ENCODE measurements around the gene OVCH2. TPM values are rescaled to one million over a fixed set of nuclear protein-coding genes. Genes with fewer than 3 reads are reported as not detected.
A peak's percentile ranks its signal among the peaks of the same experiment; 100 is the strongest.

Gene OVCH2
- total and polyA plus RNA-seq, 4 donors = 0.06 to 21.1 (median 2.1) TPM

DNA sequence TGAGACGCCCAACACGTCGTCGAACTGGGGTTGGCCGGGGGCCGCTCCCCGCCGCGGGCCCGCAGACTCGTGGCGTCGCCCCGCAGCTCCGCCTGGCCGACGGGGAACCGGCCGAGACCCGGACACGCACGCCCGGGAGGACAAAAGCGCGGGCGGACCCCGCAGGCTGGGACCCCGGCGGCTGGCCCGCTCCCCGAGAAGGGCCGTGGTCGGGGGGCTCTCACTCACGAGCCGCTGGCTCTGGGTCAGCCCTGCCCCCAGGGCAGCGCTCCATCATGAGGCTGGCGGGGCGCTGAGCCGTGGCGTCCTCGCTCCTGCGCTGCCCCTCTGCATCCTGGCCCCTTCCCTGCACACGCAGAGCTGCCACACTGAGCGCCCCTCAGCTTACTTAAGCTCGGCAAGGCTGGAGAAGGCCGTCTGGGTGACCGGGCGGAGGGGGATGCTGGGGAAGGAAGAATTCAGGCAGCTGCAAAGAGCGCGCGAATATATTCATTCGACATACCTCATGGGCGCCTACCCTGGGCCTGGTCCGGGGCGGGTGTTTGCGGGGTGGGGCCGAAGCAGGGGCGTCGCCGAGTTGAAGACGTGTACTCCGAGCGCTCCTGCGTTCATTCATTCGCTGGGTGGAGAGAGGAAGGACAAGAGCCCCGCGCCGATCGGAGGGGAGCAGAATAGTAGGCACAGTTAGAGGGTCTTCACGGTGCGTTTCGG, 32.4 kb downstream of the OVCH2 start:
- peaks cover 0 to 9% (median 4%) of the 10 kb centered on the region in 3 donors for H3K27me3 ChIP-seq (ENCODE audit: control insufficient read depth in 3 of 3, insufficient read depth in 3 of 3, low read length in 2 of 3)
- 5% methylated on average over 58 to 72 of the region's 72 CpGs for WGBS, 2 donors
- H3K9ac ChIP-seq (ENCODE audit: insufficient read depth in 1 of 2, low read length in 2 of 2) = no peak overlapping the region
- ATAC-seq (ENCODE audit: insufficient read depth, low FRiP score) = peak; percentile 67
- TF ChIP-seq, protein P1, sequence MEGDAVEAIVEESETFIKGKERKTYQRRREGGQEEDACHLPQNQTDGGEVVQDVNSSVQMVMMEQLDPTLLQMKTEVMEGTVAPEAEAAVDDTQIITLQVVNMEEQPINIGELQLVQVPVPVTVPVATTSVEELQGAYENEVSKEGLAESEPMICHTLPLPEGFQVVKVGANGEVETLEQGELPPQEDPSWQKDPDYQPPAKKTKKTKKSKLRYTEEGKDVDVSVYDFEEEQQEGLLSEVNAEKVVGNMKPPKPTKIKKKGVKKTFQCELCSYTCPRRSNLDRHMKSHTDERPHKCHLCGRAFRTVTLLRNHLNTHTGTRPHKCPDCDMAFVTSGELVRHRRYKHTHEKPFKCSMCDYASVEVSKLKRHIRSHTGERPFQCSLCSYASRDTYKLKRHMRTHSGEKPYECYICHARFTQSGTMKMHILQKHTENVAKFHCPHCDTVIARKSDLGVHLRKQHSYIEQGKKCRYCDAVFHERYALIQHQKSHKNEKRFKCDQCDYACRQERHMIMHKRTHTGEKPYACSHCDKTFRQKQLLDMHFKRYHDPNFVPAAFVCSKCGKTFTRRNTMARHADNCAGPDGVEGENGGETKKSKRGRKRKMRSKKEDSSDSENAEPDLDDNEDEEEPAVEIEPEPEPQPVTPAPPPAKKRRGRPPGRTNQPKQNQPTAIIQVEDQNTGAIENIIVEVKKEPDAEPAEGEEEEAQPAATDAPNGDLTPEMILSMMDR (IDR thresholded peaks at IDR 0.05; ENCODE audit: control extremely low read depth, extremely low read depth) = no peak
- H3K36me3 ChIP-seq (ENCODE audit: control insufficient read depth in 4 of 4, insufficient read depth in 4 of 4, low read length in 4 of 4) = peaks cover 0 to under 1% (median 0%) of the 10 kb centered on the region in 4 donors
- H3K27ac ChIP-seq (ENCODE audit: low read depth in 1 of 2, low read length in 1 of 2) = peak overlapping the region in 1 of 2 donors; percentile 34
- H3K9me3 ChIP-seq (ENCODE audit: control insufficient read depth in 4 of 4, insufficient read depth in 3 of 4, low read length in 3 of 4) = no peaks in the 10 kb centered on the region
- H3K4me3 ChIP-seq = peak overlapping the region; percentile 39
- peak; percentile 69 to 77 (median 71) for DNase-seq
- peaks cover 0 to 16% (median 7%) of the 10 kb centered on the region in 5 donors for H3K4me1 ChIP-seq (ENCODE audit: control insufficient read depth in 5 of 5, insufficient read depth in 5 of 5, low read length in 5 of 5)

DNA sequence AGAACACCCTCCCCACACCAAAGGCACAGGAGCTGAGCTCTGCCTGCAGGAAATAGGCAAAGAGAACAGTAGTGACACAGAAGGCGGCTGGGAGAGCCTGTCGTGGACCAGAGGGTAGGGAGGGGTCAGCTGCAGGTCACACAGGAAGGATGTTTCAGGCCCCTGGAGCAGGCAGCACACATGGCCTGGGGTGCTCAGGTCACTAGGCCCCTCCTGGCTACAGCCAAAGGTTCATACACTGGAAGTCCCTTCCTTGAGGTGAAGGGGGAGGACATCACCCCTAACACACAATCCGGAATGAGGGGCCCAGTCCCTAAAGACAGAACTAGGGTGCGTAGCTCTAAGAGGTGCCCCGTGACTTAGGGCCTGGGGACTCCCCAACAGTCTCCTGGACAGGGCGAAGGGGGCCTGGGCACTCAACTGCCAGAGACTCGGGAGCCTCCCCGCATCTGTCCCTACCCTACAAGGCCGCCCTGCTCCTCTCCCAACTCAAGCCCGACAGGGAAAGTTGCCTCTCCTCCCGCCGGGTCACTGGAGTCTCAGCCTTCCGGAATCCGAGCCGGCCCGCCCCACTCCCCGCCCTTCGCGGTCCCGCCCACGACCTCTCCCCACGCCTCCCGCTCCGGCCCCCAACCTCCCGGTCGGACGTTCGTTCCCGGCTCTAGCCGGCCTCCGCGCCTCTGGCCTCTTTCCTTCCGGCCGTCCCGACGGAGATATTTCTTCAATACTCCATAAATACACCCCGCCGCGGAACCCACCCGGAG, 33.1 kb downstream of the OVCH2 start, which contains the start of gene CYB5R2:
TSS of gene CYB5R2 (minus strand) at position 541 of the 764 bp plus-strand sequence. CDS start 675 bp downstream, outside the sequence.
- peaks cover 0 to 16% (median 7%) of the 10 kb centered on the region in 5 donors for H3K4me1 ChIP-seq (ENCODE audit: control insufficient read depth in 5 of 5, insufficient read depth in 5 of 5, low read length in 5 of 5)
- no peaks in the 10 kb centered on the region for H3K9me3 ChIP-seq (ENCODE audit: control insufficient read depth in 4 of 4, insufficient read depth in 3 of 4, low read length in 3 of 4)
- ATAC-seq (ENCODE audit: insufficient read depth, low FRiP score) = peak; percentile 90

DNA sequence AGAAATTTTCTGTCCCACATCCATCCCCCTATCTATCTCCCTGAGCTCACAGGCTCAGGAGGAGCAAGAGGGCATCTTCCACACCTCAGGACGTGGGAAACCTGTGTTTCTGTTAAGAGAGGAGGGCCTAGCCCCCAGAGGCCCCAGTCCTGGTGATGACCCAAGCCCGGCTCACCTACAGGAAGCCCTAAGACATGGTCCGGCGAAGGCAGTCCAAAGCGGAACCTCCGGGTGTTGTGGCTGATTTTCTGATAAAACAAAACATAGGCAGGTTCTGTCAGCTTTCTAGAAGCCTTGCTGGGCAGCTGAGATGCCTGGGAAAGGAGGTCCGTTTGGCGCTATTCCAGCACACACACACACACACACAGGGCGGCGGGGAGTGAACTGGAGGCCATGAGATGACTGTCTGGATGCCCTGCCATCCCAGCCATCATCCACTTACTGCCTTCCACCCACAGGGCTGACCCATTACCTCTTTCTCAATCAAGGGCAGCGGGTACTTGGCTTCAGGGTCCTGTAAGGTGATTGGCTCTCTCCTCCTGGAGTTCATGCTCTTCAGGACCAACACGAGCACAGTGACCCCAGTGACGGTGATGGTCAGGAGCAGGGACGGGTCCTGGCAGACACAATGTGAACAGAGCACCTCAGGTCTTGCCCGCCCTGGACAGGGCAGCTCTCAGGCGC, 33.9 kb downstream of the OVCH2 start:
- WGBS, 2 donors = 90 to 95% methylated on average over 16 of the region's 16 CpGs
- peaks cover 0 to 16% (median 7%) of the 10 kb centered on the region in 5 donors for H3K4me1 ChIP-seq (ENCODE audit: control insufficient read depth in 5 of 5, insufficient read depth in 5 of 5, low read length in 5 of 5)
- ATAC-seq (ENCODE audit: insufficient read depth, low FRiP score) = no peak
- no peaks in the 10 kb centered on the region for H3K9me3 ChIP-seq (ENCODE audit: control insufficient read depth in 4 of 4, insufficient read depth in 3 of 4, low read length in 3 of 4)
- peak overlapping the region in 1 of 2 donors; percentile 6 for H3K9ac ChIP-seq (ENCODE audit: insufficient read depth in 1 of 2, low read length in 2 of 2)
- no peak overlapping the region for H3K27ac ChIP-seq (ENCODE audit: low read depth in 1 of 2, low read length in 1 of 2)
- H3K4me3 ChIP-seq = no peak overlapping the region
- H3K36me3 ChIP-seq (ENCODE audit: control insufficient read depth in 4 of 4, insufficient read depth in 4 of 4, low read length in 4 of 4) = peaks cover 0 to 6% (median 0%) of the 10 kb centered on the region in 4 donors
- DNase-seq = no peak
- TF ChIP-seq, protein P1 (IDR thresholded peaks at IDR 0.05; ENCODE audit: control extremely low read depth, extremely low read depth) = no peak
- H3K27me3 ChIP-seq (ENCODE audit: control insufficient read depth in 3 of 3, insufficient read depth in 3 of 3, low read length in 2 of 3) = peaks cover 0 to 9% (median 4%) of the 10 kb centered on the region in 3 donors

More for the DNA sequence above, 33.1 kb downstream of the OVCH2 start, which contains the start of gene CYB5R2:
- Histone ChIP-seq H3K9ac (ENCODE audit: insufficient read depth in 1 of 2, low read length in 2 of 2) (peak within 1 kb of the TSS; percentile 6 to 47), H3K36me3 (ENCODE audit: control insufficient read depth in 4 of 4, insufficient read depth in 4 of 4, low read length in 4 of 4) (peaks cover 0 to 4% (median 0%) of the 10 kb centered on the region in 4 donors), H3K4me3 (peak within 1 kb of the TSS; percentile 39), H3K27ac (ENCODE audit: low read depth in 1 of 2, low read length in 1 of 2) (peak within 1 kb of the TSS in 1 of 2 donors; percentile 34), H3K27me3 (ENCODE audit: control insufficient read depth in 3 of 3, insufficient read depth in 3 of 3, low read length in 2 of 3) (peaks cover 0 to 9% (median 4%) of the 10 kb centered on the region in 3 donors)
- peak; percentile 75 to 82 (median 80) for DNase-seq
- WGBS, 2 donors = 10% methylated on average over 40 of the region's 40 CpGs
- TF ChIP-seq, protein P1 (IDR thresholded peaks at IDR 0.05; ENCODE audit: control extremely low read depth, extremely low read depth) = no peak

All from lung (tissue), 12 donors.